AG10803 (cell line): Measurements from ENCODE around the gene PCCA.
"Not testable (repeated sequence)": the region's sequence is repeated elsewhere in the genome, so short reads cannot be mapped to it uniquely, and the experiment has no call there.

Experiments
- DNase-seq: peaks from one replicate; pipeline ENCODE4 v3.0.0; 2010; ENCODE audit warnings: low read depth
- H3K4me3 ChIP-seq: 2 replicates; pipeline ENCODE4 v1.5.1; 2011; ENCODE audit warnings: mild to moderate bottlenecking, low read length, control low read depth
- CTCF ChIP-seq: conservative IDR thresholded peaks from 2 replicates; pipeline ENCODE4 v1.5.1; 2011; ENCODE audit warnings: mild to moderate bottlenecking, low read length, control low read depth, inconsistent platforms

The PCCA gene

GRCh38 chr13:100364591-100364990 is 275.7 kb downstream of the PCCA start:
- no peak for TF ChIP-seq CTCF
- no peak for DNase-seq
- H3K4me3 ChIP-seq, result no peak overlapping the region

- no peak overlapping the region for H3K4me3 ChIP-seq
- no peak for DNase-seq
- TF ChIP-seq CTCF, result no peak
These were observed 276.8 kb downstream of the PCCA start for GRCh38 chr13:100365680-100366079.

- TF ChIP-seq CTCF, result no peak
- H3K4me3 ChIP-seq, result no peak overlapping the region
- DNase-seq, result no peak
These were observed 289.6 kb downstream of the PCCA start for GRCh38 chr13:100378533-100378932.

GRCh38 chr13:100381595-100382224 is 292.8 kb downstream of the PCCA start:
- DNase-seq, result no peak
- no peak overlapping the region for H3K4me3 ChIP-seq
- no peak for TF ChIP-seq CTCF

GRCh38 chr13:100382785-100383184 is 293.9 kb downstream of the PCCA start:
- H3K4me3 ChIP-seq, result no peak overlapping the region
- no peak for TF ChIP-seq CTCF
- DNase-seq, result peak; percentile 15

GRCh38 chr13:100387416-100387815 is 298.5 kb downstream of the PCCA start:
- no peak for TF ChIP-seq CTCF
- DNase-seq, result no peak
- no peak overlapping the region for H3K4me3 ChIP-seq

GRCh38 chr13:100388150-100388549 is 299.3 kb downstream of the PCCA start:
- not testable (repeated sequence) for DNase-seq, H3K4me3 ChIP-seq

GRCh38 chr13:100388923-100389322 is 300.0 kb downstream of the PCCA start:
- no peak overlapping the region for H3K4me3 ChIP-seq
- no peak for TF ChIP-seq CTCF
- no peak for DNase-seq
